Measurements from ENCODE around the gene COX20.
"Not testable (repeated sequence)": the region's sequence is repeated elsewhere in the genome, so short reads cannot be mapped to it uniquely, and the experiment has no call there.

COX20 gene

DNA sequence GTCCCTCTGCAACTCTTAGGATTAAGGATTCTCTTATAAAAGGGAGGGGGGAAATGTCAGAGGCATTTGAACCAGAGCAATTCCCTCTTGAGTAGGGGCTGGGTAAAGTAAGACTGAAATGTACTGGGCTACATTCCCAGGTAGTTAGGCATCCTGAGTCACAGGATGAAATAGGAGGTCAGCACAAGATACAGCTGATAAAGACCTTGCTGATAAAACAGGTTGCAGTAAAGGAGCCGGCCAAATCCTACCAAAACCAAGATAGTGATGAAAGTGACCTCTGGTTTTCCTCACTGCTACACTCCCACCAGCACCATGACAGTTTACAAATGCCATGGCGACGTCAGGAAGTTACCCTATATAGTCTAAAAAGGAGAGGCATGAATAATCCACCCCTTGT lies 14.3 kb upstream of the COX20 start:
- no peak overlapping the region for H3K4me3 ChIP-seq (ENCODE audit: control insufficient read depth, low read depth, low read length)
- DNase-seq (ENCODE audit: low read depth) = no peak
- TF ChIP-seq, protein P1, sequence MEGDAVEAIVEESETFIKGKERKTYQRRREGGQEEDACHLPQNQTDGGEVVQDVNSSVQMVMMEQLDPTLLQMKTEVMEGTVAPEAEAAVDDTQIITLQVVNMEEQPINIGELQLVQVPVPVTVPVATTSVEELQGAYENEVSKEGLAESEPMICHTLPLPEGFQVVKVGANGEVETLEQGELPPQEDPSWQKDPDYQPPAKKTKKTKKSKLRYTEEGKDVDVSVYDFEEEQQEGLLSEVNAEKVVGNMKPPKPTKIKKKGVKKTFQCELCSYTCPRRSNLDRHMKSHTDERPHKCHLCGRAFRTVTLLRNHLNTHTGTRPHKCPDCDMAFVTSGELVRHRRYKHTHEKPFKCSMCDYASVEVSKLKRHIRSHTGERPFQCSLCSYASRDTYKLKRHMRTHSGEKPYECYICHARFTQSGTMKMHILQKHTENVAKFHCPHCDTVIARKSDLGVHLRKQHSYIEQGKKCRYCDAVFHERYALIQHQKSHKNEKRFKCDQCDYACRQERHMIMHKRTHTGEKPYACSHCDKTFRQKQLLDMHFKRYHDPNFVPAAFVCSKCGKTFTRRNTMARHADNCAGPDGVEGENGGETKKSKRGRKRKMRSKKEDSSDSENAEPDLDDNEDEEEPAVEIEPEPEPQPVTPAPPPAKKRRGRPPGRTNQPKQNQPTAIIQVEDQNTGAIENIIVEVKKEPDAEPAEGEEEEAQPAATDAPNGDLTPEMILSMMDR (conservative IDR thresholded peaks at IDR 0.05; ENCODE audit: control insufficient read depth, insufficient read depth, low read depth, low read length) = no peak

DNA sequence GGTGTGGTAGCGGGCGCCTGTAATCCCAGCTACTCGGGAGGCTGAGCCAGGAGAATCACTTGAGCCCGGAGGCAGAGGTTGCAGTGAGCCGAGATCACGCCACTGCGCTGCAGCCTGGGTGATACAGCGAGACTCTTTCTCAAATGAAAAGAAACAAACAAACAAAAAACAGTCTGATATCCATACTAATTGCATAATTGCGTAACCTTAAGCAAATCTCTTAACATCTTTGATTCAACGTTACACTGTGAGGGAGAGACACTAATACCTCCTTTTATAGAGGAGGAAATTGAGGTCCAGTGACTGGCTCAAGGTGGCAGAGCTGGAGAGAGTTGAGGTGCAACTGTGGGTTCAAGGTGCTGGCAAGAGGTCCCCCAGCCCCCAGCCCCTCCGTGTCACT lies 12.6 kb upstream of the COX20 start:
- no peak for DNase-seq (ENCODE audit: low read depth)
- no peak overlapping the region for H3K4me3 ChIP-seq (ENCODE audit: control insufficient read depth, low read depth, low read length)
- TF ChIP-seq, protein P1 (conservative IDR thresholded peaks at IDR 0.05; ENCODE audit: control insufficient read depth, insufficient read depth, low read depth, low read length) = no peak

DNA sequence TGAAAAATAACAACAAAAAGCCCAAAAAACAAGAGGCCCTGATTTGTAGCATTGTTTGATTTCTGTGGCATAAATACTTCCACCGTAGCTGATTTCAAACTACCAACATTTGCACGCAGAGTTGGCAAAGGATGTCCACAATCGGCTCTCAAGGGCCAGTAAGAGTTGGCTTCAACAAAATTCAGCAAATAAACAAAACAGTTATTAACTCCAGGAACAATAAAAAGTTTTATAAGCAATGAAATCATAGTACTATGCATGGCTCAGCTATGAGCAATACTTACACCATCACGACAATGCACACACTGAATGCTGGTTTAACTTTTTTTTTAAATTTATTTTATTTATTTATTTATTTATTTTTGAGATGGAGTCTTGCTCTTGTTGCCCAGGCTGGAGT lies 8.7 kb upstream of the COX20 start:
- H3K4me3 ChIP-seq (ENCODE audit: control insufficient read depth, low read depth, low read length) = no peak overlapping the region
- TF ChIP-seq, protein P1 (conservative IDR thresholded peaks at IDR 0.05; ENCODE audit: control insufficient read depth, insufficient read depth, low read depth, low read length) = no peak
- no peak for DNase-seq (ENCODE audit: low read depth)

DNA sequence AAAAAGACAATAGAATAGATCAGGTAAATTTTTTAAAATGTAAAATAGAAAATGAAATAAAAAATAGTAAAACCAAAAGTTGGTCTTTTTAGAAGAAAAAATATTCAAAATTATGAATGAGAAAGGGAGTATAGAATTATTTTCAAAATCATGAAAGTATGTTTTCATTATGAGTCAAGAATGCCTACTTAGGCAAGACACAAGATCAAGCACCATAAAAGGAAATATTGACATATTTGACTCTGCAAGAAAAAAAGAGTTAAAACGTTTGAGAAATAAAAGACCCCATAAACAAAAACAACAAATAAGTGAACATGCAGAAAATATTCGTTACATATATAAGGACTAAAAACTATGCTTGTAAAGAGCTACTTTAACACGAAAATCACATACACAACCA lies 4.8 kb upstream of the COX20 start:
- TF ChIP-seq, protein P1 (conservative IDR thresholded peaks at IDR 0.05; ENCODE audit: control insufficient read depth, insufficient read depth, low read depth, low read length) = no peak
- DNase-seq (ENCODE audit: low read depth) = no peak
- no peak overlapping the region for H3K4me3 ChIP-seq (ENCODE audit: control insufficient read depth, low read depth, low read length)

DNA sequence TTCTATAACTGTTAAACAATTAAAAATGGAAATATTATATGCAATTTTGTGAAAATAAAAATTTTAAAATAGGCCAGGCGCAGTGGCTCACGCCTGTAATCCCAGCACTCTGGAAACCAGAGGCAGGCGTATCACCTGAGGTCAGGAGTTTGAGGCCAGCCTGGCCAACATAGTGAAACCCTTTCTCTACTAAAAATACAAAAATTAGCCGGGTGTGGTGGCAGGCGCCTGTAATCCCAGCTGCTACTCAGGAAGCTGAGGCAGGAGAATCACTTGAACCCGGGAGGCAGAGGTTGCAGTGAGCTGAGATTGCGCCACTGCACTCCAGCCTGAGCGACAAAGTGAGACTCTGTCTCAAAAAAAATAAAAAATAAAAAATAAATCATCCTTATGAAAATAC lies 2.2 kb upstream of the COX20 start:
- not testable (repeated sequence) for DNase-seq (ENCODE audit: low read depth)
- peak overlapping the region; percentile 53 for H3K4me3 ChIP-seq (ENCODE audit: control insufficient read depth, low read depth, low read length)

DNA sequence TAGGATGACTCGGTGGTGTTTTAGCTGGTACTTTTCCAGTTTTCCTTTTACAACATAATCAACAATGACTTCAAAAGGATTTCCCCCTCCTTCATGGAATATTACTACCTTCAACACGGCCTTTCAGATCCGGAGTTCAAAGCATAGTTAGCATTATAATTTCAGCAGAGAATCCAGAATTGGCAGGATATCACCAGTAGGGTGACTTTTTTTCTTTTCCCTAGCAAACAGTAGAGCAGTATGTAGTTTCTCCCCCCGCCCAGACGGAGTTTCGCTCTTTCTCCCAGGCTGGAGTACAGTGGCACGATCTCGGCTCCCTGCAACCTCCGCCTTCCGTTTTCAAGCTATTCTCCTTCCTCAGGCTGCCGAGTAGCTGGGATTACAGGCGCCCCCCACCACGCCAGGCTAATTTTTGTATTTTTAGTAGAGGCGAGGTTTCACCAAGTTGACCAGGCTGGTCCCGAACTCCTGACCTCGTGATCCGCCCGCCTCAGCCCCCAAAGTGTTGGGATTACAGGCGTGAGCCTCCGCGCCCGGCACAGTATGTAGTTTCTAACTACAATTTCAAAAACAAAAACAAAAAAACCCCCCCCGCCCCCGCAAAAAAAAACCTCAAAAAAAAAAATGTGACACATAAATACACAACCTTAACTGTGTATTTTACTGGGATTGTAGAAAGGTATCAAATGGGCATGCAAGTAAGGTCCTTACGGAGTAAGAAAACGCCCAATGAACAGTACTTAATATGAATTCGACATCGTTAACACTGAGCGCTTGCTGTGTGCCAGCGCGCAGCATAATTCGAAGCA lies 1.5 kb upstream of the COX20 start:
- peak; percentile 72 for DNase-seq (ENCODE audit: low read depth)
- TF ChIP-seq, protein P1 (conservative IDR thresholded peaks at IDR 0.05; ENCODE audit: control insufficient read depth, insufficient read depth, low read depth, low read length) = peak; percentile 25
- peak overlapping the region; percentile 53 for H3K4me3 ChIP-seq (ENCODE audit: control insufficient read depth, low read depth, low read length)

DNA sequence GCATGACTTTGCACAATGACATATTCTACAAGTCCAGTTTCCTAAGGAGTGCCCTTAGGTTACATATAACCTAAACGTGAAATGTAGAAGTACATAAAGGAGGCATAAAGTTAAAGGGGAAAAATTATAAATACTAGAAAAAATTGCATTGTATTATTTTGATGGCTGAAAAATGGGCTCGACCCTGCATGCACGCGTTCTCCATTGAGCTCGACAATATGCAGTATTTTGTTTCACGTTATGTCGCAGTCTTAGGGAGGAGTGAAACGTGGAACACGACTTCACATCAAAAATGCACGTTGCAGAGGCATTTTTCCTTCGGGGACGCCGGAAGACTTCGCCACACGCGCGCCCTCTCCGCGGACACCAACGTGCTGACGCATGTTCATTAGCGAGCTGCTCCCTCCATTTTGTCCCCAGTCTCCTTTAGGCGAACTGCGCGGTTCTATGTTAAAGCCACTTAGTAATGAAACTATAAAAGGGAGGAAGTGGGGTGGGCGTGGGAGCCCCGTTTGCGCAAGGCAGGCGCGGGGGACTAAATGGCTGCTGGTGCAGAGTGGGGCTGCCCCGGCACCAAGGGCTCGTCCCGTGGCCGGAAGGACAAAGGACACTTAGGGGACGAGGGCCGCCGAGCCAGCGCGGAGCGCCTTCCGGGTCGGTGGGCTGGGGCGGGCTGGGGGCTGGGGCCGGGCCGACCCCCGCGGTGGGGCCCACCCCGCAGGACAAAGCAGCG lies 749 bp upstream of the COX20 start:
- TF ChIP-seq, protein P1 (conservative IDR thresholded peaks at IDR 0.05; ENCODE audit: control insufficient read depth, insufficient read depth, low read depth, low read length) = no peak
- DNase-seq (ENCODE audit: low read depth) = peak; percentile 93
- H3K4me3 ChIP-seq (ENCODE audit: control insufficient read depth, low read depth, low read length) = peak overlapping the region; percentile 53

All from fibroblast of mammary gland (primary cell).